ENCODE measurements around the gene GSTO2.

The GSTO2 gene

GRCh38 chr10:104328896-104329710, 60.1 kb downstream of the GSTO2 start:
- FAIRE-seq: no peak

- no peak for FAIRE-seq
These were observed 60.8 kb downstream of the GSTO2 start for GRCh38 chr10:104329735-104330134.

- no peak for FAIRE-seq
These were observed 61.5 kb downstream of the GSTO2 start for GRCh38 chr10:104330168-104331110.

DNA sequence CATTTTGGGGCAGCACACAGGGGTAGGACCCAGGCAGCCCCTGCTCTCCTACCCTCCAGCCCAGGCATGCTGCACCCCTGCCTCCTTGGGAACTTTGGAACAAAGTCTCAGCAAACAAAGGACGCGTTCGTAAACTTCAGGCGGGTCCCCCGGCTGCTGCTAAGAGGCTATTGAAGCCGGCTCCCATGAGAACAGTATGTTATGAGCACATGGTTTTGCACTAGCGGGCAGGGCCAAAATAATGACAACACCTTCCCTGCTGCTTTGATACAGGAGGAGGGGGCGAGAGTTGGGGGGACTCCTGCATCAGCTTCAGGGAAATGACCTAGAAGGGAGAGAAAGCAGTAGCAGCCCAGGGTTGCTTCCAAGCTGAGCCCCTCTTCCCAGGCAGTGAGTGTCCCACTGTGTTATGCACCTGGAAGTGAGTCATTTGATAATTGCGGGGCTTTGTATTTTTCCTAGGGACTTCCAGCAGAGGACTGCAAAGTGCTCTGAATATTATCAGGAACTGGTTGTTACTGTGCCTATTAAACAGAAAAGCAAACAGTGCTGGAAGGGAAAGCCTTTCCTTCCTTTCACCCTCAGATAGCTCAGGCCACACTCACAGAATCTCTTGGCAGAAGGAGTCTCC, 62.3 kb downstream of the GSTO2 start:
- FAIRE-seq: no peak

DNA sequence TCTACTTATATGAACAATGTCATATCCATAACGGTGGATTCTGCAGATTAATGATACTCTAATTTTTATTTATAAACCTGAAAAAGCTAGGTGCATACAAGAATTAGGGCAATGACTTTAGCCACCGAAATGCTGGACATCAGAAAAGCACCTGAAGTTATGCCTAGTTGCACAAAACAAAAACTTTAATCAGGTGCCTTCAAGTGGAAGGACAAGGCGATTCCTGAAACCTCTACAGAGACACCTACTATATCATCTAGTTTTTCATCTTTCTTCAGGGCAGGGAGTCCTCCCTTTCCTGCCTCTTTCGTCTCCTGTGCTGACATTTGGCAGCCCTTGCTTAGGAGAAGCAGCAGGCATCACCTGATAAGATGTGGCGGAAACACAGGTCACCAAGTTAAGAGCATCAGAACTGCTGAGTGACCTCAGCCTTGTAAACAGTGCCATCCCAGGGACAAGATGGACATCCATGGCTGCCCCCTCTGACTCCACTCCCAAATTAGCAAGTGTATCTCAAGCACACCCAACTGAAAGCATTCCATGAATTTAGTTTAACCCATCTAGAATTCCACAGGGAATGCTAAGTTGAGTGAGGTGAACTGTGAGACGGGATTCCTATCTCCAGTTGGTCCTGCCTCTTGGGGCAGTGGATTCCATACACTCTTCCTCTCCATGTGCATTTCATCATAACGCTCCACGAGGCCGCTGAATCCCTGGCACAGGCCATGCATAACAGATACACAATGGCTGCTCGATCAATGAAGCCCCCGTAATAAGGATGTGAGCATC, 63.5 kb downstream of the GSTO2 start:
- FAIRE-seq: no peak

GRCh38 chr10:104333032-104333727, 64.2 kb downstream of the GSTO2 start:
- no peak for FAIRE-seq

DNA sequence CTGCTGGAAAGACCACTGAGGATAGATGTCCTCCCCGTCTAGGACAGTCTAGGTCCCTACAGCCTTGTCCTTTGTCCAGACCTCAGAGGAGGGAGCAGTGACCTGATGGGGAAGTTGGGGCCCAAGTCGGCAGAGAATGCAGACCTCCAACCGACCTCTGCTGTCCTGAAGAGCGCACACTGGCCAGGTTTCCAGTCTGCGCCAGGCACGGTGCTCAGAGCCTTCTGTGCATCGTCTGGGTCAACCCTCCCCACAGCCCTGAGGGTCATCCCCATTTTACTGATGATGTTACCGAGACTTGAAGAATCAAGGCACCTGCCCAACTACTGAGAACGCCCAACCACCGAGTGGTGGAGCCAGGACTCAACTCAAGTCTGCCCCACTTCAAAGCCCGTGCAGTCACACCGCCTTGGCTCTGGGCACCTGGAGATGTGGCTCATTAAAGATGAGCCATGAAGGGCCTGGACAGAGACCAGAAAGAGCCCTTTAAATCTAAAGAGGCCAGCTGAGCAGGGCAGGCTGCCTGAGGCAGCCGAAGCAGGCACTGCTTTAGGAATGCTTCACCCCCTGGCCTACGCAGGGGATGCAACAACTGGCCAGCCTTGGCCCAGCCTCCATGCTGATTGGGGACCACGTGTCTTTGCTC, 64.9 kb downstream of the GSTO2 start:
- no peak for FAIRE-seq

- no peak for FAIRE-seq
These were observed 65.6 kb downstream of the GSTO2 start for GRCh38 chr10:104334561-104334960.

DNA sequence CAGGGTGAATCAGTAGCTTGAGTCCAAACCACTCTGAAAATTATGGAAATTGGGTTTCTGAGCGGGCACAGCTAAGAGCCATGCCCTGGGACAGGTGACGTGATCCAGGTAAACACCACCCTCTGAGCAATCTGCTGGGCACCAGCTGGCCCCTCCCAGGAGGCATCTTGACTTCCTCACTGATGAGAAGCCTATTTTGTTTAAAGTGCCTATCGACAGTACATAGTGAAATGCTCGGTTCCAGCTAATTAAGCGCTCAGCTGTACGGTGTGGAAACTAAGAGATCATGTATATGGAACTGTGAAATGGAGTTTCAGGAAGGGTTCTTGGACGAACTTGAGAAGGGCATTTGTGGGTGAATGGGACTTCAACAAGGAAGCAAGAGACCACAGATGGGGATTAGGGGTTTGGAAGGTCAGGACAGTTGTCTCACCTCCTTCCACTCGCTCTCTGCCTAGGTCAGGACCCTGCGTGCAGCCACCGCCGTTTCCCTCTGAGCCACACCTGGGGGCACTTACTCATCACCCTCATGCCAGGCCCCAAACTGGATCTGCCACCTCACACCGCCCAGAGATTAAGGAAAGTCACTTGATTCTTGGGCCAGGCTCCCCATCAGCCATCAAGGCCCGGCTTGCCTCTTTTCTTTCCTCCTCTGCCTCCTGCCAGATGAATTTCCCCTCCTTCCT, 66.1 kb downstream of the GSTO2 start:
- no peak for FAIRE-seq

DNA sequence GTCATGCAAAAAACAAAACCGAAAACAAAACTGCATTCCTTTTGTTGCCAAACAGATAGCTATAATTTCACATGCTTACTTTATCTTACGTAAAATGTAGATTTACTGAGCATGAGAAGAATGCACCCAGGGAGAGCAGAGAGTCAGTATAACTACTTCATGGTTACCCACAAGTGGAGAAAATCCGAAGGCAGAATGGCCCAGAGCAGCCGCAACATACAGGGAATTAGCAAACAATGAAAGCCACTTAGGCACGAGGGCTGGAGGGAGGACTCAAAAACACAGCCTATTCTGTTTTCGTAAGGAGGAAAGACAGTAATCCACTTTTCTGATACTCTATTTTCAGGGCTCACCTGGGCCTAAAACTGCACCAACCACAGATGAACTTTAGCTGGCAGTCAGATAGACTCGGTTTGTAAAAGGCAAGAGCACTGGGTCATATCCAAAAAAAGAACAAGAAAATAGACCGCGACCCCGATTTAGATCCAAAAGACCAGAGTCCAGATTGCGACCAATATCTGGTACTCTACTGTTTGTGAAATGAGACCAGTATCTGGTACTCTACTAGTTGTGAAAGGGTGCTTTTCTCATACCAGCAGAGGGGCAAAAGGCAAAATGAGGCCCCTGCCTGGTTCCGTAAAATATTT, 68.0 kb downstream of the GSTO2 start:
- no peak for FAIRE-seq

GRCh38 chr10:104337521-104337984, 68.6 kb downstream of the GSTO2 start:
- FAIRE-seq: no peak

GRCh38 chr10:104337985-104338735, 69.2 kb downstream of the GSTO2 start, which contains the start of gene ITPRIP:
TSS of gene ITPRIP (minus strand) at chr10:104338465. CDS start at chr10:104316051, 22,414 bp downstream.
- FAIRE-seq: no peak

- no peak for FAIRE-seq
These were observed 70.6 kb downstream of the GSTO2 start for GRCh38 chr10:104339469-104340110.

GRCh38 chr10:104340111-104340526, 71.1 kb downstream of the GSTO2 start:
- FAIRE-seq: no peak

- FAIRE-seq: no peak
These were observed 71.7 kb downstream of the GSTO2 start for GRCh38 chr10:104340641-104341040.

GRCh38 chr10:104342941-104343411, 74.0 kb downstream of the GSTO2 start:
- FAIRE-seq: no peak

DNA sequence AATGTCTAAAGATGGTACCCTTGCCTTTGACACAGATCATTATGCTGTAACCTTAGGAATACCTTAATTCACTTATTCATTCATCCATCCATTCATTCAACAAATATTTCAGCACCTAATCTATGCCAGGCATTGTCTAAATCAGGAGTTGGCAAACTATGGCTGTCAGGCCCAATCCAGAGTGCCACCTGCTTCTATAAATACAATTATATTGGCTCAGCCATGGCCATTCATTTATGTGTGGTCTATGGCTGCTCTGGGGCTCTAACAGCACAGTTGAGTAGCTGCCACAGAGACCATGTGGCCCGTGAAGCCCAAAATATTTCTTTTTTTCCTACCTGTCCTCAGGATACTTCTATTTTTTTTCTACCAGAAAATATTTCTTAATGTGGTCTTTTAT, 75.2 kb downstream of the GSTO2 start:
- FAIRE-seq: no peak

DNA sequence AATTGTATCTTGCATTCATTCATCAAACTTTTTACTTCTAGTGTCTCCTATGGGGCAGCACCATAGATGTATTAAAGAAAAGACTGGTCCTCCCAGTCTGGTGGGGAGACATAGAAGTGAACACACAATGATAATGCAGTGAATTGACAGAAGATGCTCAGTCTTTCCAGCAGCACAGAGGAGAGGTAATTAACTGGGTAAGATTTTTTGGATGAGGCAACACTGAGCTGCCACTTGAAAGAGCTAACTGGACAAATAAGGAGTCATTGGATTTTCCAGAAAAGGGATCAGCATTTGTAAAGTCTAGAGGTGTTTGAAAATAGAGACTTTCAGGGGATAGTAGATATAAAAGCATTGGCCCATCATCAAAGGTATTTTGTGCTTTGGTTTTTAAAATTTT, 76.5 kb downstream of the GSTO2 start:
- FAIRE-seq: no peak
